Measurements from ENCODE around the gene DYTN.

Gene DYTN

DNA sequence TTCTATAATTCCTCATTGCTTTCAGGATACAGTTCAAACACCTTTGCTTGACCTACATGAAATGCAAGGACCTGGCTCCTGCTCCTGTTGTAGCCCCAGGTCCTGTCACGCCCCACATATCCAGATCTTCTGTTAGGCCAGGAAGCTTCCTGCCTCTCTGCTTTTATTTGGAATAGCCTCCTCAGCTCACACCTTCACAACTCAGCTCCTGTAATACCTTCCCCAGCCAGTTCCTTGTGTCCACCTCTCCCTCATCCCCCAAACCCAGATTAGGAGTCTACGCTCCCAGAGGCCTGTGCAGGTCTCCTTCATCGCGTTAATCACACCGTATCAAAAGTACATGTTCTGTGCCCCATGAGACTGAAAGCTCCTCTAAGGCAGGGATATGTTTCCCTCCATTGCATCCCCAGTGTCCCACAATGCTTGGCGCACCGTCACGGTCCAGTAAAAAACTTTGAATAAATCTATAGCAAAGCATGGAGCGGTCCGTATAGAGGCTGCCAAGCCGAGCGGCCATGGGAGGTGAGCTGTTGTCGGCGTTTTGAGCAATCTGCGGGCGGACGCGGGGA lies 46.6 kb upstream of the DYTN start:
- peak overlapping the region; percentile 55 for H3K4me2 ChIP-seq (ENCODE audit: low read depth, low read length)
- peak overlapping the region; percentile 96 for H3K9ac ChIP-seq (ENCODE audit: low read length)
- DNase-seq = peak; percentile 7
- H3K9me2 ChIP-seq (replicated peaks; ENCODE audit: insufficient read depth, low read length) = no peaks in the 10 kb centered on the region
- H3K4me3 ChIP-seq (ENCODE audit: low read length) = peak overlapping the region; percentile 92
- H3K79me2 ChIP-seq (ENCODE audit: low read length) = peaks cover 34% of the 10 kb centered on the region
- H3K9me3 ChIP-seq (replicated peaks; ENCODE audit: insufficient read depth, low read length) = no peaks in the 10 kb centered on the region
- no peaks in the 10 kb centered on the region for H4K20me1 ChIP-seq (ENCODE audit: insufficient read depth, low read length)
- TF ChIP-seq EZH2phosphoT487 (IDR thresholded peaks at IDR 0.05; ENCODE audit: low read length) = no peak
- TF ChIP-seq, protein P1, sequence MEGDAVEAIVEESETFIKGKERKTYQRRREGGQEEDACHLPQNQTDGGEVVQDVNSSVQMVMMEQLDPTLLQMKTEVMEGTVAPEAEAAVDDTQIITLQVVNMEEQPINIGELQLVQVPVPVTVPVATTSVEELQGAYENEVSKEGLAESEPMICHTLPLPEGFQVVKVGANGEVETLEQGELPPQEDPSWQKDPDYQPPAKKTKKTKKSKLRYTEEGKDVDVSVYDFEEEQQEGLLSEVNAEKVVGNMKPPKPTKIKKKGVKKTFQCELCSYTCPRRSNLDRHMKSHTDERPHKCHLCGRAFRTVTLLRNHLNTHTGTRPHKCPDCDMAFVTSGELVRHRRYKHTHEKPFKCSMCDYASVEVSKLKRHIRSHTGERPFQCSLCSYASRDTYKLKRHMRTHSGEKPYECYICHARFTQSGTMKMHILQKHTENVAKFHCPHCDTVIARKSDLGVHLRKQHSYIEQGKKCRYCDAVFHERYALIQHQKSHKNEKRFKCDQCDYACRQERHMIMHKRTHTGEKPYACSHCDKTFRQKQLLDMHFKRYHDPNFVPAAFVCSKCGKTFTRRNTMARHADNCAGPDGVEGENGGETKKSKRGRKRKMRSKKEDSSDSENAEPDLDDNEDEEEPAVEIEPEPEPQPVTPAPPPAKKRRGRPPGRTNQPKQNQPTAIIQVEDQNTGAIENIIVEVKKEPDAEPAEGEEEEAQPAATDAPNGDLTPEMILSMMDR (IDR thresholded peaks at IDR 0.05; ENCODE audit: low read length) = no peak
- no peak for TF ChIP-seq EZH2 (optimal IDR thresholded peaks at IDR 0.05; ENCODE audit: low read depth, low read length)
- H3K4me1 ChIP-seq (ENCODE audit: low read length) = 0 out of 2 replicates have a peak, but pooled peaks cover 11% of the 10 kb centered on the region
- no peaks in the 10 kb centered on the region for H3K36me3 ChIP-seq (replicated peaks; ENCODE audit: insufficient read depth, low read length)
- no peaks in the 10 kb centered on the region for H3F3A ChIP-seq (ENCODE audit: insufficient read depth, low read length)
- H3K27ac ChIP-seq (ENCODE audit: low read length) = no peak overlapping the region; the same call in 1 of the 2 replicates
- H3K27me3 ChIP-seq (replicated peaks; ENCODE audit: insufficient read depth, low read length) = peaks cover 19% of the 10 kb centered on the region
- peak overlapping the region; percentile 96 for H2AFZ ChIP-seq (ENCODE audit: low read length)

DNA sequence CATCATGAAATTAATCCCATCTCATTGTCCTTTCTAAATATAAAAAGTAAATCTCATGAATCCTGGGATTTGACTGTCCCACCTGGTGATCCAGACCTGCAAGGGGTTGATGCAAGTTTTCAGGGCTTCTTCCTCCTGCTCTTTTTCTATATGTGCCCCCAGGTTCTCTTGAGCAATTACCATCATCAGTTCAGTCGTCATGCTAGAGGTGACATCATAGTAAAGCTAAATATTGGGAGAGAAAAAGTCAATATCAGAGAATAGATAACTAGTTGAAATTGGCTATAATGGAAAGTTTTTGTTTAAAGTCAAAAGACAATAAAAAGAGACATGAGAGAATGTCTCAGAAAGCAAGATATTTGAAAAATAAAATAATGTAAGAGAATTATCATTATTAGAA lies 38.6 kb upstream of the DYTN start:
- Histone ChIP-seq H3K27ac (ENCODE audit: low read length) (no peak overlapping the region), H2AFZ (ENCODE audit: low read length) (no peak overlapping the region), H3K9ac (ENCODE audit: low read length) (no peak overlapping the region), H3K4me3 (ENCODE audit: low read length) (no peak overlapping the region), H3K9me3 (replicated peaks; ENCODE audit: insufficient read depth, low read length) (no peaks in the 10 kb centered on the region), H4K20me1 (ENCODE audit: insufficient read depth, low read length) (no peaks in the 10 kb centered on the region), H3K36me3 (replicated peaks; ENCODE audit: insufficient read depth, low read length) (no peaks in the 10 kb centered on the region), H3F3A (ENCODE audit: insufficient read depth, low read length) (no peaks in the 10 kb centered on the region), H3K79me2 (ENCODE audit: low read length) (no peaks in the 10 kb centered on the region), H3K4me2 (ENCODE audit: low read depth, low read length) (no peak overlapping the region), H3K27me3 (replicated peaks; ENCODE audit: insufficient read depth, low read length) (0 out of 2 replicates have a peak, but pooled peaks cover 4% of the 10 kb centered on the region), H3K4me1 (ENCODE audit: low read length) (no peaks in the 10 kb centered on the region), H3K9me2 (replicated peaks; ENCODE audit: insufficient read depth, low read length) (no peaks in the 10 kb centered on the region)
- TF ChIP-seq EZH2 (optimal IDR thresholded peaks at IDR 0.05; ENCODE audit: low read depth, low read length) (no peak), EZH2phosphoT487 (IDR thresholded peaks at IDR 0.05; ENCODE audit: low read length) (no peak)
- TF ChIP-seq, protein P1 (IDR thresholded peaks at IDR 0.05; ENCODE audit: low read length) = no peak
- DNase-seq = no peak

DNA sequence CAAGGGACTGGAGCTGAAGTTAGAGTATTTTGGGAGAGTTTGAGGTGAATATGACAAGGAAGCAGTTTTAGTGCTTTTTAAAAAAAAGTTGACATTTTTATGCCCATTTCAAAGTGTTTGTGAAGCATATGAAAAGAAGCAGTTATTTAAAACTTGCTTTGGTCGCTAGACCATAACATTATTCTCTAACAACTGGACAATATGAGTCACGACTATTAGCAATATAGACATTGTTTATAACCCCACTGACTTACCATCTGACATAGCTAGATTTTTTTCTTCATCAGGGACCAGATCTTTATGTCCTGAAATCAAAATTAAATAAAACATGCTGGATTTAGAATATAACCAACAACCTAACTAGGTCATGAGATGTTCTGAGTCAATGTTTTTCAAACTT lies 22.6 kb upstream of the DYTN start:
- Histone ChIP-seq H3K36me3 (replicated peaks; ENCODE audit: insufficient read depth, low read length) (no peaks in the 10 kb centered on the region), H3F3A (ENCODE audit: insufficient read depth, low read length) (no peaks in the 10 kb centered on the region), H3K4me2 (ENCODE audit: low read depth, low read length) (no peak overlapping the region), H3K9me2 (replicated peaks; ENCODE audit: insufficient read depth, low read length) (no peaks in the 10 kb centered on the region), H3K4me1 (ENCODE audit: low read length) (no peaks in the 10 kb centered on the region), H3K27me3 (replicated peaks; ENCODE audit: insufficient read depth, low read length) (no peaks in the 10 kb centered on the region), H3K4me3 (ENCODE audit: low read length) (no peak overlapping the region), H3K9me3 (replicated peaks; ENCODE audit: insufficient read depth, low read length) (no peaks in the 10 kb centered on the region), H3K9ac (ENCODE audit: low read length) (no peak overlapping the region), H4K20me1 (ENCODE audit: insufficient read depth, low read length) (no peaks in the 10 kb centered on the region), H2AFZ (ENCODE audit: low read length) (no peak overlapping the region), H3K27ac (ENCODE audit: low read length) (no peak overlapping the region), H3K79me2 (ENCODE audit: low read length) (no peaks in the 10 kb centered on the region)
- no peak for TF ChIP-seq EZH2phosphoT487 (IDR thresholded peaks at IDR 0.05; ENCODE audit: low read length)
- TF ChIP-seq, protein P1 (IDR thresholded peaks at IDR 0.05; ENCODE audit: low read length) = no peak
- TF ChIP-seq EZH2 (optimal IDR thresholded peaks at IDR 0.05; ENCODE audit: low read depth, low read length) = no peak
- DNase-seq = no peak

Measured in MM.1S (cell line).